ENCODE data around the gene MYH9.

Gene MYH9

GRCh38 chr22:36329254-36330078, 58.3 kb downstream of the MYH9 start:
- no peak for DNase-seq

- peak; percentile 17 for DNase-seq
Observed at GRCh38 chr22:36328635-36329253, 59.0 kb downstream of the MYH9 start.

GRCh38 chr22:36327922-36328551, 59.7 kb downstream of the MYH9 start:
- DNase-seq, result no peak

- no peak for DNase-seq
Observed at GRCh38 chr22:36326178-36327161, 61.3 kb downstream of the MYH9 start.

GRCh38 chr22:36325154-36326031, 62.4 kb downstream of the MYH9 start:
- no peak for DNase-seq

- no peak for DNase-seq
Observed at GRCh38 chr22:36324414-36324813, 63.4 kb downstream of the MYH9 start.

- DNase-seq, result no peak
Observed at GRCh38 chr22:36323855-36324331, 63.9 kb downstream of the MYH9 start.

- DNase-seq, result no peak
Observed at GRCh38 chr22:36323182-36323854, 64.4 kb downstream of the MYH9 start.

- no peak for DNase-seq
Observed at GRCh38 chr22:36322602-36322915, 65.2 kb downstream of the MYH9 start.

- DNase-seq, result no peak
Observed at GRCh38 chr22:36321797-36322601, 65.8 kb downstream of the MYH9 start.

- no peak for DNase-seq
Observed at GRCh38 chr22:36320553-36320952, 67.2 kb downstream of the MYH9 start.

- no peak for DNase-seq
Observed at GRCh38 chr22:36319595-36320497, 67.9 kb downstream of the MYH9 start.

- no peak for DNase-seq
Observed at GRCh38 chr22:36318442-36318841, 69.3 kb downstream of the MYH9 start.

- DNase-seq, result no peak
Observed at GRCh38 chr22:36317658-36318271, 70.0 kb downstream of the MYH9 start.

GRCh38 chr22:36316419-36316818, 71.3 kb downstream of the MYH9 start:
- no peak for DNase-seq

- no peak for DNase-seq
Observed at GRCh38 chr22:36315325-36315724, 72.4 kb downstream of the MYH9 start.

GRCh38 chr22:36311386-36312085, 76.2 kb downstream of the MYH9 start:
- DNase-seq, result no peak

GRCh38 chr22:36308880-36309279, 78.9 kb downstream of the MYH9 start:
- no peak for DNase-seq

Measured in inflammatory macrophage treated with lipopolysaccharide for 4 hours (primary cell).